Activated gamma-delta T cell (primary cell): ENCODE measurements around the gene HIC1.

Experiments used
- DNase-seq: peaks from one replicate; lab custom pipeline; 2025; lab: John Stamatoyannopoulos, UW

Gene HIC1

GRCh38 chr17:2076087-2076984 is 21.4 kb downstream of the HIC1 start:
- DNase-seq: no peak

DNA sequence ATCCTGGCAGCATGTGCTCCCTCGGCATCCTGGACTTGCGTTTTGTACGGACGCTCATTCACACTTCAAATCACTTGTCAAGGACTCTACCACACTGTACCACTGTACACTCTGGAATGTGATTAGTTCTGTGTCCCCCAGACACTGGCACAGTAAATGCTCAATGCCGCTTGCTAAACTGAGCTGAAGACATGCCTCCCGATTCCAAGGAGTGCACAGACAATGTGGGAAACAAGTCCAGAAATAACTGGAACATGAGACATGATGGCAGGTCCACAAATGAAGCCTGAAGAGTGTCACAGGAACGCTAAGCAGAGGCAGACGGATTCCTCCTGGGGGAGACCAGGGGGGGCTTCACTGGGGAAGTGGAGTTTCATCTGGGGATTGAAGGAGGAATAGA is 22.1 kb downstream of the HIC1 start:
- no peak for DNase-seq

GRCh38 chr17:2081564-2081963 is 26.7 kb downstream of the HIC1 start:
- no peak for DNase-seq

DNA sequence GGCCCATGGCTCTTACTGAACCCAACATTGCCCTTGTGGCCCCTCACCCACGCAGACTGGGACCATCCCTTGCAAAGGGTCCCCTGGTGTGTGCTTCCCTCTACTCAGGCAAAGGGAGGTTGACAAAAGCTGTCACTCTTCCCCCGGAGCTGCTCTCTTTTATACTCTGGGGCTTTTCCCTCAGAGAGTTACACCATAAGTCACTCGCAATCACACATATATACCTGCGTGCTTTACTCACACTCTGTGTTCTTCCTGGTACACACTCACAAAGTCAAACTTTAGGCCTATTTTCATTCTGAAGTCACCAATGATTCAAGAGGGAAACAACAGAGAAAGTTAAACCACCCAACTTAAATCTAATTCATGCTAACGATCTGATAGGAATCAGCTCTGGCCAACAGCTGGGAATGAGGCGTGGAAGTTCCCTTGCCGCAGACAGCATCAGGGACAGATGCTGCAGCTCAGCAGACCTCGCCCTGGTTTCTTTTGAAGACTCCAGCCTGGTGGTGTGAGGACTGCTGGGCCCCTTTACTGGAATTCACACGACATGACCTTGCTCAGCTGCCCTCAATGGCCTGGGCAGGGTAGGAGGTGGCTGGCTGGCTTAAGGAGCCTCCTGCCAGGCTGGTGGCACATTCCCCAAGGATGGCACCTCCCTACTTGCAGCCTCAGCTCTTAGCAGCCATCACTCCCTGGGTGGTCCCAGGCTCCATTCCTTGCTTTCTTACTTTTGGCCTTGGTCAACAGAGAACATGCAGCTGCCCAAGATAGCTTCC is 27.3 kb downstream of the HIC1 start:
- DNase-seq: no peak

GRCh38 chr17:2083613-2084035 is 28.7 kb downstream of the HIC1 start:
- DNase-seq: no peak

DNA sequence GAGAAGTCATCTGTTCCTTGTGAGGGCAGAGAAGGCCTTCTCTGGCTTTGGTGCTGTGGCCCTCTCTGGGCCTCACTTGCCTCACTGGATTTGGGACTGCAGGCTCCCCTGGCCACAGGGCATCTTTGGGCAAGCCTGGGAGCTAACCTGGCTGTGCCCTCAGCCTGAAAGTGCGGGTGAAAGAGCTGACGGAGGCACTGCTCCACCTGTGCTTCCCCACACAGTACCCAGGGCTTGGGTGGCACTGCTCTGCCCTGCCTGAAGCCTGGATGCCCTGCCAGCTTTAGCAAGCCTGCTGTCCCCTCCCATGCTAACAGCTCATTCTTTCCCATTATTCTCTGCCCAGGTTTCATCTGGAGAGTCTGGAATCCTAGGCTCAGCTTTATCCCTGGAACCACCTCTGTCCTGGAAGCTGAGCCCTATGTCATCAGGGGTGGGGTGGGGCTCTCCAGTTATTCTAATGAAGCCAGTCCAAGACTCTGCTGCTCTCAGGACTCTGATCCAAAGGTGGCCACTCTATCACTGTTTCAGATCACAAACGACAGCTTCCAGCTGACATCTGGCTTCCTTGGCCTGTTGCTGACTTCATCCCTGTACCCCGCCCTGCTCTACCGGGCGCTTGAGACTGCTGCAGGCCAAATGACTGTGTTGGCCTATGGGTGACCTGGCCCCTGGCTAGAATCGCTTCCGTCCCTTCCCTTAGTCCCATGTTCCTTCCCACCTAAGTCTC is 29.3 kb downstream of the HIC1 start:
- DNase-seq: no peak

DNA sequence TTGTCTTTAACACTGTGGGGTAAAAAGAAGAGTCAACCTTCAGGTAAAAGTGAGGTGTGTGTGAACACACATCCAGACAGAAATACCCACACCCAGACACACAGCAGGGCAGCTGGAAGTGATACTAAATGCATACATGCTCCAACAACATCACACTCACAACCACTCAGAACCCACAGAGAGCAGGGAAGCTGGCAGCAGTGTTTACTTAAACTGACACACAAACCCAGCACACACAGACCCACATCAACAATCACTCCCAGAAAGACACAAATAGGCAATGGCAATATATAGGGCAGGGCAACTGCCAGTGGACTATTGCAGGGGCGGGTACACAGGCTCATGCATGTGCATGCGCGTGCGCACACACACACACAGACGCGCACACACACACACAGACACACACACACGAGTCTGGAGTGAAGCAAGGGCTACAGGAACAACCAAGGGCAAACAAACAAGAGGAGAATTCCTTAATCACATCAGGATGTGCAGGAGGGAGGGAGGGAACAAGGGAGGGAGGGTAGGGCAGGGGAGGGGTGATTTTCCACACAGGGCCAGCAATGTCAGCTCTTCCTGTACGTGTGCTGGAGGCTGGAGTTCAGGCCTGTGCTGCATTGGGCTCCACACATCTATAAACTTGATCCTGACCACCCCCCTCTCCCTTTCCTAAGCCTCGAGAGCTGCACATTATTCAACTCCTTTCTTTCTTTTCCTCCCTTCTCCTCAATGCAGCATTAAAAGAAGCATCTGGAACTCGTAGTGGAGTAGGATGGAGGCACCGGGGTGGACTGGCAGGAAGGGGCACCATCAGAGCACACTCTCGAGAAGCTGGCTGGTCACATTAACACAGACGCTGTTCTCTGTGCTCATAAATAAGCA is 30.1 kb downstream of the HIC1 start:
- DNase-seq: no peak

- no peak for DNase-seq
Observed at GRCh38 chr17:2085648-2085949, 30.7 kb downstream of the HIC1 start.

DNA sequence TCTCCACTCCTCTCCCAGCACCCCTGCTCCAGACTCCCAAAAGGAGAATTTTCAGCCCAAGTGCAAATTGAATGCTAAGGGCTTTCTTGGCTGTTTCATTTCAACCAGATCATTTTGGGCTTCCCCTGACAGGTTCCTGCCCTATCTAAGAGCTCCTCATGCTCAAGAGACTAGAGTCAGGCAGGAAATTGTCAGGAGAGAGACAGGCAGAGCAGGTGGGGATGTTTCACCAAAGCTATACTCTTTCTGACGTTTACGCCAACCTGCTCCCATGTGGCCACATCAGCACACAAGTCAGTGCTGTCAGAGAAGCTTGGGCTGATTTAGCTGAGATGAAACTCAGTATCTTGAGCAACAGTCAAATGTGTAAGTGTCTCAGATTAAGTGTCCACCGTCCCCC is 31.4 kb downstream of the HIC1 start:
- DNase-seq: no peak

DNA sequence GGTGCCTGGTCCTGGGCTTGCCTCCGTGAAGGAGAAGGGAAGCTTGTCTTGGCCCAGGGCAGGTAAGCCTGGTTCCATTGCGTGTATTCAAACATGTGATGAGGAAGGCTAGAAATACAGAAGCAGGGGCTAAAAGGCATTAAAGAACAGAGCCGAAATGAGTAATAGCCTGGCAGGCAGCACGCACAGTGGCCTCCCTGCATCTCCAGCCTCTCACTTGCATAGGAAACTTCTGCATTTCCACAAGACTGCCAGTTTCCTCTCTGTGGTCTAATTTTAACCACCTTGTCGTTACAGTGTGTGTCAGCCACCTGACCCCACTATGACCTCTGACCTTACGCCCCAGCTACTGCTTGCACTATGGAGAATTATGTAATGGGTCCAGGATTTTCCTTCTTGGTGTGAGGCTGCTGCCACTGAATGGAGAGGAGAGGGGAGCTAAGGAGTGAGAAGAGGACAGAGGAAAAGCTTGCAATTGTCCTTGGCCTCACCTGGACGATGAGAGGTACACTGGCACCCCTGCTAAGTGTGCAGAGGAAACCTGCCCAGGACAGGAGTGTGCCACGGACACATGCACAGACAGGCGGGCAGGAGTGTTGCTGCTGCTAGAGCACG is 32.8 kb downstream of the HIC1 start:
- DNase-seq: no peak

- no peak for DNase-seq
Observed at GRCh38 chr17:2089021-2089422, 34.1 kb downstream of the HIC1 start.

DNA sequence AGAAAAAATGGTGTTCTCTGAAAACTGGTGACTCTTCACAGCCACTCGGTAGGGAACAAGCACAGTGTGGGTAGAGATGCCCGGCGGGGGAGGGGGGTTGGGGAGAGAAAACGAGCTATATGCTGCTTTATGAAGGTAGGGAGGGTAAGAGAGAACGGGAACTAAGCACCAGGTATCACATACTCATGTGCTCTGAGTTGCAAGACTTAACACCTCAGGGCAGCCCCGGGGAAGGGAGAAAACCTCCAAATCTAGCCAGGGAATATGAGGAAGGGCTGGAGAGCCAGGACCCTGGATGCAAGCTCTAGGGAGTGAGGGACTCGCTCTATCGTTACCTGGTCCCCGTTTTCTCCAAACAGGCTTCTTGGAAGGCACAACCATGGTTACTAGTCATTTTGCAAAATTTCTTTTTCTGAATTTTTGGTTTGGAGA is 35.3 kb downstream of the HIC1 start:
- no peak for DNase-seq

GRCh38 chr17:2090804-2091534 is 36.1 kb downstream of the HIC1 start:
- no peak for DNase-seq

DNA sequence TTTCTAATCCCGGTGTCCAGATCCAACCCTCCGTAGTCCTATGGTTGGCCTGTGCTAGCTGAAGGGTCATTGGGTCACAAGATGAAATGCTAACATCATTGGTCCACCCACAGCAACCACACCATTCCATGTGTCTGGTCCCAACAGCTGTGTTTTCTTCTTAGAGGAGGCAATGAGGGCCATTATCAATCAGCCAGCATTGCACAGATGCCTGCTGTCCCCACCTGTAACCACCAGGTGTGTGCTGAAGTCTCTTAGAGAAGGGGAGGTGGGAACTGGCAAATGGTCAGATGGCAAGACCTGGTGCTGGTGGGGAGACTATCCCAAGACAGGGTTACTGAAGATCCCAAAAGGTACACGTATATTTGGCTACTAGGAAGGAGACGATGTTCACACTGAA is 37.4 kb downstream of the HIC1 start:
- no peak for DNase-seq

GRCh38 chr17:2093349-2093748 is 38.4 kb downstream of the HIC1 start:
- DNase-seq: no peak

DNA sequence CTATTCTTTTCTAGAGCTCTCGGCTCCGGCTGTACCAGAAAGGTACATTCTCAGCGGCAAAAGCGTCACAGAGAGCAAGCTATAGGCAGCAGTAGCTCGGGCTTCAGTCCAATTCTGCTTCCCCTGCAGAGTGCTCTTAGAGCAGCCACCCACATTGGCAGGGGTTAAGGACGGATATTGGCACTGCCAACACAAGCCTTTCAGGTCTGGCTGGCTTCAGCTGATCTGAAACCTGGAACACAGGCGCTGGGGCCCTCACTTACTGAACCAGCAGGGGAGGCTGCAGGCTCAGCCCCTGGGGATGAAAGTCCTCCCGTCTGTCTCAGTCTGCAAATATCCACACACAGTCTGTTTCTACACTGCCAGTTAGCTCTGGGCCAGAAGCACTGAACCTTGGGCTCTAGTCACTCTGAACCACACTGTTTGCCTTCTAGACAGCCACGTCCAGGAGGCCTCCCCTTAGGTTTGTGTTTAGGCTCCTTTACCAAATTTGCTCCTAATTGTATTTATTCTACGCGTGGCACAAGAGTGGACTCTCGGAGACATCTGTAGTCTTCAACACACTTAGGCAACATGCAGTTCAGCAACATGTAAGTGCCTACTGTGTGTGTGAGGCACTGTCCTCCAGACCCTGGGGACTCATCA is 40.1 kb downstream of the HIC1 start:
- no peak for DNase-seq

GRCh38 chr17:2095536-2095910 is 40.6 kb downstream of the HIC1 start:
- no peak for DNase-seq

DNA sequence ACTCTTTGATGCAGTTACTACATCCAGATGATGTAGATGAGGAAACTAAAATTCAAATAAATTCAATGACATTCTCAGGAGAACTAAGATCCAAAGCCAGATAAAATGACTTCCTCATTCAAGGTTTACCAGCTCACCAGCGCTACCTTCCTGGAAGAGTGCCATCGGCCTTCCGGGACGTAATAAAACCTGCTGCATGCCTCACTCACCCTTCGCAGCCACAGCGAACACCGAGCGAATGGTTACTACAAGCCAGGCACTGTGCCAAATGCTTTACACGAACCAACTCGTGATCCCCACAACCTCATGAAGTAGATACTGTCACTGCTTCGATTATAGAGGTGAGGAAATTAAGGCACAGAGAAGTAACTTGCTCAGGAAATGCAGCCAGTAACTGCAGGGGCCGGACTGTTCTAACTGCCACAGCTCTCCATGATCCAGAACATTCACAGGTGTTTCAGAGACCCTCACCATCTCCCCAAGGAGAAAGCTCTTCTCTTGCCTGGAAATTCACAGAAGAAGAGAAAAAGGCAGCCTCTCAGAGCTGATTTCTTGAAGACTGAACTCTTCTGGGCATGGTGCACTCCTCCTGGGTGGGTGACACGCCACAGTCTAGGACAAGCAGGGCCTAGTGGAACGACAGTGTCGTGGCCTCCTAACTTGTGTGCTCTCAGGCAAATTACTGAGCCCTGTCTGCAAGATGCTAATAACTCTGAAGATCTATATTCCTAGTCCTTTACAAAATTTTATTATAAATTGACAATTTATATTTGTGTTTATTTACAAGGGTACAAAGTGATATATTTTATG is 46.8 kb downstream of the HIC1 start:
- no peak for DNase-seq
